ENCODE results near the gene ACSL3.

The ACSL3 gene

GRCh38 chr2:222878877-222879603, 18.2 kb downstream of the ACSL3 start:
- FAIRE-seq = peak; percentile 90
- DNase-seq (ENCODE audit: low spot score) = peak; percentile 52

GRCh38 chr2:222879604-222879933, 18.7 kb downstream of the ACSL3 start:
- no peak for DNase-seq (ENCODE audit: low spot score)
- FAIRE-seq = no peak

- no peak for DNase-seq (ENCODE audit: low spot score)
- no peak for FAIRE-seq
These were observed 21.7 kb downstream of the ACSL3 start for GRCh38 chr2:222882484-222882928.

GRCh38 chr2:222883420-222883819, 22.6 kb downstream of the ACSL3 start:
- DNase-seq (ENCODE audit: low spot score) (no peak), FAIRE-seq (no peak)

GRCh38 chr2:222884114-222884771, 23.4 kb downstream of the ACSL3 start:
- DNase-seq (ENCODE audit: low spot score) (no peak), FAIRE-seq (peak; percentile 49)

- FAIRE-seq = no peak
- no peak for DNase-seq (ENCODE audit: low spot score)
These were observed 24.1 kb downstream of the ACSL3 start for GRCh38 chr2:222884805-222885424.

GRCh38 chr2:222887124-222887523, 26.3 kb downstream of the ACSL3 start:
- no peak for FAIRE-seq
- no peak for DNase-seq (ENCODE audit: low spot score)

GRCh38 chr2:222888716-222889115, 27.9 kb downstream of the ACSL3 start:
- FAIRE-seq = no peak

GRCh38 chr2:222891890-222892289, 31.1 kb downstream of the ACSL3 start:
- peak; percentile 17 for FAIRE-seq
- no peak for DNase-seq (ENCODE audit: low spot score)

More at GRCh38 chr2:222888716-222889115, 27.9 kb downstream of the ACSL3 start:
- DNase-seq (ENCODE audit: low spot score) = no peak

GRCh38 chr2:222892321-222892720, 31.5 kb downstream of the ACSL3 start:
- no peak for DNase-seq (ENCODE audit: low spot score)
- no peak for FAIRE-seq

GRCh38 chr2:222892761-222893160, 31.9 kb downstream of the ACSL3 start:
- FAIRE-seq = no peak
- DNase-seq (ENCODE audit: low spot score) = no peak

GRCh38 chr2:222893716-222894115, 32.9 kb downstream of the ACSL3 start:
- DNase-seq (ENCODE audit: low spot score) (no peak), FAIRE-seq (no peak)

- FAIRE-seq (no peak), DNase-seq (ENCODE audit: low spot score) (no peak)
These were observed 34.3 kb downstream of the ACSL3 start for GRCh38 chr2:222895144-222895543.

GRCh38 chr2:222897898-222898297, 37.1 kb downstream of the ACSL3 start:
- FAIRE-seq (no peak), DNase-seq (ENCODE audit: low spot score) (no peak)

GRCh38 chr2:222899413-222900181, 38.8 kb downstream of the ACSL3 start:
- FAIRE-seq (no peak), DNase-seq (ENCODE audit: low spot score) (no peak)

- no peak for DNase-seq (ENCODE audit: low spot score)
These were observed 39.5 kb downstream of the ACSL3 start for GRCh38 chr2:222900354-222900753.

GRCh38 chr2:222902660-222903059, 41.8 kb downstream of the ACSL3 start:
- no peak for DNase-seq (ENCODE audit: low spot score)
- no peak for FAIRE-seq

More at GRCh38 chr2:222900354-222900753, 39.5 kb downstream of the ACSL3 start:
- no peak for FAIRE-seq

GRCh38 chr2:222903234-222904220, 42.7 kb downstream of the ACSL3 start:
- FAIRE-seq = peak; percentile 92
- DNase-seq (ENCODE audit: low spot score) = peak; percentile 73

GRCh38 chr2:222904557-222905258, 43.9 kb downstream of the ACSL3 start:
- FAIRE-seq (no peak), DNase-seq (ENCODE audit: low spot score) (no peak)

- no peak for FAIRE-seq
These were observed 46.2 kb downstream of the ACSL3 start for GRCh38 chr2:222907048-222907447.

More at GRCh38 chr2:222907048-222907447, 46.2 kb downstream of the ACSL3 start:
- no peak for DNase-seq (ENCODE audit: low spot score)

Data from RCC 7860 (cell line).